Neutrophil (primary cell): ENCODE data around the gene EDA.

Experiments used
- H3K27ac ChIP-seq: fragments of 200-600 bp; sonication (generic); 2 replicates; pipeline ENCODE4 v1.5.1; 2016; ENCODE audit warnings: mild to moderate bottlenecking, moderate library complexity
- H3K27me3 ChIP-seq: fragments of 200-600 bp; sonication (generic); 2 replicates; pipeline ENCODE4 v1.6.0; 2016; ENCODE audit warnings: mild to moderate bottlenecking
- H3K36me3 ChIP-seq: fragments of 200-600 bp; sonication (generic); 2 replicates; pipeline ENCODE4 v1.5.1; 2017
- H3K4me1 ChIP-seq, 2 experiments: fragments of 200-600 bp in 1 of 2; sonication (generic) in 1 of 2; 1 replicate in 1 of 2; 2 replicates in 1 of 2; pipeline versions ENCODE4 v1.5.1 to v1.6.1; 2013 to 2016; ENCODE audit warnings: low read depth in 1 of 2, low read length in 1 of 2, mild to moderate bottlenecking in 1 of 2, moderate library complexity in 1 of 2; ENCODE audit not compliant: control insufficient read depth in 1 of 2, insufficient read depth in 1 of 2
- H3K4me3 ChIP-seq, 2 experiments: fragments of 200-600 bp in 1 of 2; sonication (generic) in 1 of 2; 1 replicate in 1 of 2; 2 replicates in 1 of 2; pipeline ENCODE4 v1.5.1; 2013 to 2016; ENCODE audit warnings: low read depth in 1 of 2, low read length in 1 of 2, mild to moderate bottlenecking in 1 of 2, moderate library complexity in 1 of 2
- H3K9me3 ChIP-seq: fragments of 200-600 bp; sonication (generic); 2 replicates; pipeline ENCODE4 v1.5.1; 2016
- CTCF ChIP-seq: fragments of 200-600 bp; sonication (generic); IDR thresholded peaks from 2 replicates; pipeline ENCODE4 v1.5.1; 2016; ENCODE audit warnings: antibody characterized with exemption

Gene EDA

DNA sequence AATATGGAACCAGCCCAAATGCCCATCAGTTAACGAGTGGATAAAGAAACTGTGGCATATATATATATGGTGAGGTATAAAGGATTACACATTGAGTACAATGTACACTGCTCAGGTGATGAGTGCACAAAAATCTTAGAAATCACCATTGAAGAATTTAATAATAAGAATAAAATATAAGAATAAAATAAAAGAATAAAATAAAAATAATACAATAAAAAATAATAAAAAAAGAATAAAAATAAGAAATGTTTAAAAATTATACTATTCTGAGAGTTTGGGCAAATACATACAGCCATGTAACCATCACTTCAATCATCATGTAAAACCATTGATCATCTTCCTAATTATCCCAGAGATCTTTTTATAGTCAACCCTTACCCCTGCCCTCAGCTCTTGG, 260.3 kb downstream of the EDA start:
- H3K9me3 ChIP-seq = no peaks in the 10 kb centered on the region
- no peak overlapping the region for H3K27ac ChIP-seq
- H3K4me1 ChIP-seq = no peaks in the 10 kb centered on the region
- no peaks in the 10 kb centered on the region for H3K27me3 ChIP-seq
- no peak for TF ChIP-seq CTCF
- H3K36me3 ChIP-seq = no peaks in the 10 kb centered on the region
- H3K4me3 ChIP-seq = no peak overlapping the region

GRCh38 chrX:69884210-69884609, 268.3 kb downstream of the EDA start:
- Histone ChIP-seq H3K4me3 (no peak overlapping the region), H3K27me3 (no peaks in the 10 kb centered on the region), H3K27ac (no peak overlapping the region), H3K36me3 (no peaks in the 10 kb centered on the region), H3K4me1 (no peaks in the 10 kb centered on the region), H3K9me3 (no peaks in the 10 kb centered on the region)
- TF ChIP-seq CTCF = no peak

DNA sequence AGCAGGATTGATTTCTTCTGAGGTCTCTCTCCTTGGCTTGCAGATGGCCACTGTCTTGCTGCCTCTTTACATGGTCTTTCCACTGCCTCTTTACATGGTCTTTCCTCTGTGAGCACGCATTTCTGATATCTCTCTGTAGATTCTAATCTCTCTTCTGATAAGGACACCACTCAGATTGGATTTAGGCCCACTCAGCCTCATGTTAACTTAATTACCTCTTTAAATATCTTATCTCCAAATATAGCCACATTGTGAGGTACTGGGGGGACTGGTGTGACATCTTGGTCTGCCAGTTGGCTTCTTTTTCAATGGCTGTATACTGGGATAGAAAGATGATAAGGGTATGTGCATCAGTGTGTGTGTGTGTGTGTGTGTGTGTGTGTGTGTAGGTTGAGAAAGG, 280.1 kb downstream of the EDA start:
- Histone ChIP-seq H3K4me1 (no peaks in the 10 kb centered on the region), H3K27me3 (no peaks in the 10 kb centered on the region), H3K9me3 (no peaks in the 10 kb centered on the region), H3K36me3 (no peaks in the 10 kb centered on the region), H3K27ac (no peak overlapping the region), H3K4me3 (no peak overlapping the region)
- no peak for TF ChIP-seq CTCF

- Histone ChIP-seq H3K4me3 (no peak overlapping the region), H3K27ac (no peak overlapping the region), H3K36me3 (no peaks in the 10 kb centered on the region), H3K27me3 (no peaks in the 10 kb centered on the region), H3K9me3 (no peaks in the 10 kb centered on the region), H3K4me1 (no peaks in the 10 kb centered on the region)
- TF ChIP-seq CTCF = no peak
These were observed 284.6 kb downstream of the EDA start for GRCh38 chrX:69900491-69900890.

GRCh38 chrX:69906447-69906846, 290.5 kb downstream of the EDA start:
- no peak overlapping the region for H3K27ac ChIP-seq
- no peaks in the 10 kb centered on the region for H3K9me3 ChIP-seq
- TF ChIP-seq CTCF = no peak
- no peaks in the 10 kb centered on the region for H3K4me1 ChIP-seq
- no peak overlapping the region for H3K4me3 ChIP-seq
- H3K36me3 ChIP-seq = no peaks in the 10 kb centered on the region
- H3K27me3 ChIP-seq = no peaks in the 10 kb centered on the region

- Histone ChIP-seq H3K4me3 (no peak overlapping the region), H3K4me1 (no peaks in the 10 kb centered on the region), H3K27me3 (no peaks in the 10 kb centered on the region), H3K36me3 (no peaks in the 10 kb centered on the region), H3K9me3 (no peaks in the 10 kb centered on the region), H3K27ac (no peak overlapping the region)
- TF ChIP-seq CTCF = no peak
These were observed 298.9 kb downstream of the EDA start for GRCh38 chrX:69914781-69915180.
